ENCODE measurements around the gene CACNA1C. TPM values are rescaled to one million over a fixed set of nuclear protein-coding genes. Genes with fewer than 3 reads are reported as not detected.

Gene CACNA1C
- total RNA-seq, 6 donors from 2014 or later: 5.2 to 45.1 (median 8.8) TPM

DNA sequence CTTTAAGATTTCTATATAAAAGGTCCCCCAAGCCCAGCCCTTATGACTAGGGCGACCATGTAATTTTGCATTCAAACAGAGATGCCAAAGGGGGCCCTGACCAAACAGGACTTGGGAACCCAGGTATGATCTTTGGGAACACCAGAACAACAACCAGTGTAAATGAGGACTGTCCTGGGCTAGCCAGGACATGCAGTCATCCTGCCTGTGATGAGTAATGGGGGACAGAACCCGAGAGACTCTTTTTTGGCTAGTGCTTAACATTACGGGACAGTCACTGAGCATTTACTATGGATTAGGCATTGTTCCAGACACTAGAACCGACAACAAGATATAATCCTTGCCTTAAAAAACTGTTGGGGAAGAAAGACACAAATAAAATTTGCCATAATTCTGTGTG is 337.3 kb downstream of the CACNA1C start:
- Histone ChIP-seq H3K9me3 (no peaks in the 10 kb centered on the region), H3K27me3 (no peaks in the 10 kb centered on the region), H3K4me3 (no peak overlapping the region), H3K27ac (no peak overlapping the region), H3K4me1 (peaks cover 0 to under 1% (median 0%) of the 10 kb centered on the region in 4 donors), H3K36me3 (no peaks in the 10 kb centered on the region)
- TF ChIP-seq POLR2A (IDR thresholded peaks at IDR 0.05) (no peak), POLR2AphosphoS5 (IDR thresholded peaks at IDR 0.05) (no peak), EP300 (IDR thresholded peaks at IDR 0.05) (no peak)
- TF ChIP-seq, protein P1, sequence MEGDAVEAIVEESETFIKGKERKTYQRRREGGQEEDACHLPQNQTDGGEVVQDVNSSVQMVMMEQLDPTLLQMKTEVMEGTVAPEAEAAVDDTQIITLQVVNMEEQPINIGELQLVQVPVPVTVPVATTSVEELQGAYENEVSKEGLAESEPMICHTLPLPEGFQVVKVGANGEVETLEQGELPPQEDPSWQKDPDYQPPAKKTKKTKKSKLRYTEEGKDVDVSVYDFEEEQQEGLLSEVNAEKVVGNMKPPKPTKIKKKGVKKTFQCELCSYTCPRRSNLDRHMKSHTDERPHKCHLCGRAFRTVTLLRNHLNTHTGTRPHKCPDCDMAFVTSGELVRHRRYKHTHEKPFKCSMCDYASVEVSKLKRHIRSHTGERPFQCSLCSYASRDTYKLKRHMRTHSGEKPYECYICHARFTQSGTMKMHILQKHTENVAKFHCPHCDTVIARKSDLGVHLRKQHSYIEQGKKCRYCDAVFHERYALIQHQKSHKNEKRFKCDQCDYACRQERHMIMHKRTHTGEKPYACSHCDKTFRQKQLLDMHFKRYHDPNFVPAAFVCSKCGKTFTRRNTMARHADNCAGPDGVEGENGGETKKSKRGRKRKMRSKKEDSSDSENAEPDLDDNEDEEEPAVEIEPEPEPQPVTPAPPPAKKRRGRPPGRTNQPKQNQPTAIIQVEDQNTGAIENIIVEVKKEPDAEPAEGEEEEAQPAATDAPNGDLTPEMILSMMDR (IDR thresholded peaks at IDR 0.05): no peak
- WGBS, 2 donors: 78 to 84% methylated on average over 4 of the region's 4 CpGs
- no peak for DNase-seq
- no peak for ATAC-seq (ENCODE audit: low FRiP score in 2 of 2)

DNA sequence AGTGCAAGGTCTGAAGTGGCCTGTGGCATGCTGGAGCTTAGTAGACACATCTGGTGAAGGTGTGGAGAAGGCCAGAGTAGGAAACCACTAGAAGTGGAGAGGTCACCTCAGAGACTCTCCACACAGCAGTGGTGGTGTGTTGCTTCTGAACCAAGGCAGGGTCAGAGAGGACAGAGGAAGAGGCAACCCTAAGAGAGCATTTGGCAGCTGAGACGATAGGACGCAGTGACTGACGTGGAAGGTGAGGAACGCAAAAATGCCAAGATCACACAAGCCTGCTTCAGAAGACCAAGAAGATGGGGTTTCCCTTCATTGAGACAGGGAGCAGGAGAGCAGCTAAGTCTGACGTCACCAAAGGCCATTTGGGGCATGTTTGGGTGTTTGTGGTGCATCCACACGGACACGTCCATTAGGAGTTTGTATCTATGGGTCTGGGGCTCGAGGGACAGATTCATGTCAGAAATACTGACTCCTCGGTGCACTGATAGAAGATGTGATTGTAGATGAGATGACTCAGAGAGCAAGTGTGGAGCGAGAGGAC is 338.1 kb downstream of the CACNA1C start:
- WGBS, 2 donors: 87 to 97% methylated on average over 10 of the region's 10 CpGs
- no peak overlapping the region for H3K27ac ChIP-seq
- H3K36me3 ChIP-seq: no peaks in the 10 kb centered on the region
- no peaks in the 10 kb centered on the region for H3K27me3 ChIP-seq
- ATAC-seq (ENCODE audit: low FRiP score in 2 of 2) (no peak), DNase-seq (no peak)
- H3K4me3 ChIP-seq: no peak overlapping the region
- H3K4me1 ChIP-seq: peaks cover 0 to 7% (median 6%) of the 10 kb centered on the region in 4 donors
- TF ChIP-seq EP300 (IDR thresholded peaks at IDR 0.05) (no peak), POLR2AphosphoS5 (IDR thresholded peaks at IDR 0.05) (no peak), POLR2A (IDR thresholded peaks at IDR 0.05) (no peak)
- TF ChIP-seq, protein P1 (IDR thresholded peaks at IDR 0.05): no peak
- H3K9me3 ChIP-seq: no peaks in the 10 kb centered on the region

DNA sequence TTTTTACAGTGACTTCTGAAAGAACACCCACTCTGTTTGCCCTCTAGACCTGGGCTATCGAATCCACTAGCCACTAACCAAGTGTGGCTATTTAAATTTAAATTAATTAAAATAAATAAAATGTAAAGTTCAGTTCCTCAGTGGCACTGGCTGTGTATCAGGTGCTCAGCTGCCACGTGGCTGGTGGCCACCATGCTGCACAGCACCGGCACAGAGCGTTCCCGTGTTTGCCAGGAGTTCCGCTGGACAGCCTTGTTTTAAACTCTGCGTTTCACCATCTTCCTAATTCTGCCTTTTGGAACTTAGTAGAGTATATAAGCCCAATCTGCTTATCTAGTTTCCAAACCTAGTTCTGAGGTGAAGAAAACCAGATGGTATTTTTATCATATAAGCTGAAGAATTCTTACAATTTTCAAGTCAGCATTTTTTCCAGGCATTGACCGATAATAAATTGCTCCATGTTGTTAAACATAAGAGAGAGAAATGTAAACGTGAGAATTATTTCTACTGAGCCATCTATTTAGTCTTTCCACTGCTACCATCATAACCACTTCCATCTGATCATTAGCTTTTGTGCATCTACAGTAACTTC is 339.0 kb downstream of the CACNA1C start:
- H3K9me3 ChIP-seq: no peaks in the 10 kb centered on the region
- no peak for TF ChIP-seq POLR2AphosphoS5 (IDR thresholded peaks at IDR 0.05)
- TF ChIP-seq, protein P1 (IDR thresholded peaks at IDR 0.05): no peak
- TF ChIP-seq EP300 (IDR thresholded peaks at IDR 0.05): no peak
- no peak for TF ChIP-seq POLR2A (IDR thresholded peaks at IDR 0.05)
- H3K4me1 ChIP-seq: peaks cover 2 to 16% (median 12%) of the 10 kb centered on the region in 4 donors
- H3K36me3 ChIP-seq: no peaks in the 10 kb centered on the region
- no peak overlapping the region for H3K4me3 ChIP-seq
- no peak for ATAC-seq (ENCODE audit: low FRiP score in 2 of 2)
- no peak overlapping the region for H3K27ac ChIP-seq
- H3K27me3 ChIP-seq: no peaks in the 10 kb centered on the region
- WGBS, 2 donors: 80 to 93% methylated on average over 9 of the region's 9 CpGs
- DNase-seq: no peak

DNA sequence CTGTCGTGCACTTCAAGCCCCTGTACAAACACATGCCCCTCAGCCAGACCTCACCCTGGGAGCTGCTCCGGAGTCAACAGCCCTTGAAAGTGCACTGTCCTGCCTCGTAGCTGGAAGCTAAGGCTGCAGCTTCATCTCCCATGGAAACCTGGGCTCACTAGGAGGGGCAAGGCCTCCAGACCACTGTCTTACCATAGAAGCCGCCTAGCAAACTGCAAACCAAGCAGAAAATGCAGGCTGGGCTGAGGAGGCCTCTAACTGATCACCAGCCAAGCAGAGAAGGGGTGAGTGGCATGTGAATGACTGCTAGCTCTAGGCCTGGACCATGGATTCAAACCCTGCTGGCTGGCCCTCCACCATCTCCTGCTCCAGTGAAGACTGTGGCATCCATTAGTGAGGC is 340.2 kb downstream of the CACNA1C start:
- no peaks in the 10 kb centered on the region for H3K36me3 ChIP-seq

More for the DNA sequence above, 340.2 kb downstream of the CACNA1C start:
- ATAC-seq (ENCODE audit: low FRiP score in 2 of 2) (no peak), DNase-seq (no peak)
- Histone ChIP-seq H3K27ac (no peak overlapping the region), H3K4me1 (peaks cover 4 to 20% (median 18%) of the 10 kb centered on the region in 4 donors), H3K4me3 (no peak overlapping the region), H3K9me3 (no peaks in the 10 kb centered on the region), H3K27me3 (no peaks in the 10 kb centered on the region)
- 65 to 77% methylated on average over 4 of the region's 4 CpGs for WGBS, 2 donors
- no peak for TF ChIP-seq POLR2A (IDR thresholded peaks at IDR 0.05)
- TF ChIP-seq, protein P1 (IDR thresholded peaks at IDR 0.05): no peak
- TF ChIP-seq EP300 (IDR thresholded peaks at IDR 0.05): no peak
- no peak for TF ChIP-seq POLR2AphosphoS5 (IDR thresholded peaks at IDR 0.05)

Data from upper lobe of left lung (tissue), 6 donors.